ENCODE data around the gene C19orf38.

DNA sequence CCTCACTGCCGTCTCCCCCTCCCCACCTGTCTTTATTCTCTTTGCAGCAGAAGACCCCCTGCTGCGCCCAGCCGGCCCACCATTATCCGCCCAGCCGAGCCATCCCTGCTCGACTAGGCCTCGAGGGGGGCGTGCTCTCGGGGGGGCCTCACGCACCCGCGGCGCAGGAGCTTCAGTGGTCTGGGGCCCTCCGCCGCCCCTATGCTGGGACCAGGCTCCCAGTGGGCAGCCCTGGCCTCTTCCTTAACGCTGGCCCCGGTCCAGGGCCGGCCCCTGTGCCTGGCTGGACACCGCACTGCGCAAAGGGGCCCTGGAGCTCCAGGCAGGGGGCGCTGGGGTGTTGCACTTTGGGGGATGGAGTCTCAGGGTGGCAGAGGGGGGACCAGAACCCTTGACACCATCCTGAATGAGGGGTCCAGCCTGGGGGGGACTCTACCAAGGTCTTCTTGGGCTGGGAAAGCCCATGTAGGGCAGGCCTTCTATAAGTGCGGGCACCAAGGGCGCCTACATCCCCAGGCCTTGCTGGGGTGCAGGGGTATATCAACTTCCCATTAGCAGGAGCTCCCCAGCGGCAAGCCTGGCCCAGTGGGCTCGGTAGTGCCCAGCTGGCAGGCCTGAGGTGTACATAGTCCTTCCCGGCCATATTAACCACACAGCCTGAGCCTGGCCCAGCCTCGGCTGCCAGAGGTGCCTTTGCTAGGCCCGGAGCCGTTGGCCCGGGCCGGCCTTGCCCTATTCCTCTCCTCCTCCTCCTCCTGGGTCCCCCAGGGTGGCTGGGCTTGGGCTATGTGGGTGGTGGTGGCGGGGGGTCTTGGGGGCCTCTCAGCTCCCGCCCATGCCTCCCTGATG, 17.1 kb upstream of the C19orf38 start:
- TF ChIP-seq, protein P1, sequence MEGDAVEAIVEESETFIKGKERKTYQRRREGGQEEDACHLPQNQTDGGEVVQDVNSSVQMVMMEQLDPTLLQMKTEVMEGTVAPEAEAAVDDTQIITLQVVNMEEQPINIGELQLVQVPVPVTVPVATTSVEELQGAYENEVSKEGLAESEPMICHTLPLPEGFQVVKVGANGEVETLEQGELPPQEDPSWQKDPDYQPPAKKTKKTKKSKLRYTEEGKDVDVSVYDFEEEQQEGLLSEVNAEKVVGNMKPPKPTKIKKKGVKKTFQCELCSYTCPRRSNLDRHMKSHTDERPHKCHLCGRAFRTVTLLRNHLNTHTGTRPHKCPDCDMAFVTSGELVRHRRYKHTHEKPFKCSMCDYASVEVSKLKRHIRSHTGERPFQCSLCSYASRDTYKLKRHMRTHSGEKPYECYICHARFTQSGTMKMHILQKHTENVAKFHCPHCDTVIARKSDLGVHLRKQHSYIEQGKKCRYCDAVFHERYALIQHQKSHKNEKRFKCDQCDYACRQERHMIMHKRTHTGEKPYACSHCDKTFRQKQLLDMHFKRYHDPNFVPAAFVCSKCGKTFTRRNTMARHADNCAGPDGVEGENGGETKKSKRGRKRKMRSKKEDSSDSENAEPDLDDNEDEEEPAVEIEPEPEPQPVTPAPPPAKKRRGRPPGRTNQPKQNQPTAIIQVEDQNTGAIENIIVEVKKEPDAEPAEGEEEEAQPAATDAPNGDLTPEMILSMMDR (IDR thresholded peaks at IDR 0.05; ENCODE audit: borderline replicate concordance, extremely low read depth, low read length, poor library complexity, severe bottlenecking), result no peak
- TF ChIP-seq EZH2 (IDR thresholded peaks at IDR 0.05; ENCODE audit: borderline replicate concordance, low read depth, low read length, severe bottlenecking), result no peak
